Upper lobe of left lung (tissue), 4 donors: ENCODE results near the gene ZDHHC9.

Source experiments
- CTCF ChIP-seq, 6 experiments: fragments of 450-650 bp in 4 of 6; fragments of 200-600 bp in 2 of 6; sonication (generic) in 2 of 6; IDR thresholded peaks; one replicate each; pipeline ENCODE4 v1.5.1; 2016 to 2019; ENCODE audit warnings: antibody characterized with exemption in 6 of 6
- EP300 ChIP-seq, 4 donors: sonication (generic); formaldehyde crosslinking; IDR thresholded peaks; one replicate each; pipeline ENCODE4 v1.5.1; 2017; ENCODE audit warnings: antibody characterized with exemption in 4 of 4, control low read depth in 2 of 4
- POLR2A ChIP-seq, 4 donors: fragments of 450-650 bp; IDR thresholded peaks; one replicate each; pipeline ENCODE4 v1.5.1; 2016 to 2017; ENCODE audit warnings: antibody characterized with exemption in 4 of 4, mild to moderate bottlenecking in 2 of 4
- POLR2AphosphoS5 ChIP-seq, 2 donors: sonication (generic); formaldehyde crosslinking; IDR thresholded peaks; one replicate each; pipeline ENCODE4 v1.5.1; 2017; ENCODE audit warnings: antibody characterized with exemption in 2 of 2

GRCh38 chrX:129802863-129803262, 40.8 kb downstream of the ZDHHC9 start:
- no peak for TF ChIP-seq POLR2A (IDR thresholded peaks at IDR 0.05)
- TF ChIP-seq CTCF (IDR thresholded peaks at IDR 0.05), result no peak
- TF ChIP-seq EP300 (IDR thresholded peaks at IDR 0.05), result no peak
- TF ChIP-seq POLR2AphosphoS5 (IDR thresholded peaks at IDR 0.05), result no peak
